Left forelimb (tissue), 1 donor: ENCODE measurements around the gene PKIG.
"Not testable (repeated sequence)": the region's sequence is repeated elsewhere in the genome, so short reads cannot be mapped to it uniquely, and the experiment has no call there.

Experiments
- DNase-seq: peaks from one replicate; pipeline ENCODE4 v3.0.0-alpha.2; 2018; ENCODE audit warnings: low spot score

Gene PKIG

DNA sequence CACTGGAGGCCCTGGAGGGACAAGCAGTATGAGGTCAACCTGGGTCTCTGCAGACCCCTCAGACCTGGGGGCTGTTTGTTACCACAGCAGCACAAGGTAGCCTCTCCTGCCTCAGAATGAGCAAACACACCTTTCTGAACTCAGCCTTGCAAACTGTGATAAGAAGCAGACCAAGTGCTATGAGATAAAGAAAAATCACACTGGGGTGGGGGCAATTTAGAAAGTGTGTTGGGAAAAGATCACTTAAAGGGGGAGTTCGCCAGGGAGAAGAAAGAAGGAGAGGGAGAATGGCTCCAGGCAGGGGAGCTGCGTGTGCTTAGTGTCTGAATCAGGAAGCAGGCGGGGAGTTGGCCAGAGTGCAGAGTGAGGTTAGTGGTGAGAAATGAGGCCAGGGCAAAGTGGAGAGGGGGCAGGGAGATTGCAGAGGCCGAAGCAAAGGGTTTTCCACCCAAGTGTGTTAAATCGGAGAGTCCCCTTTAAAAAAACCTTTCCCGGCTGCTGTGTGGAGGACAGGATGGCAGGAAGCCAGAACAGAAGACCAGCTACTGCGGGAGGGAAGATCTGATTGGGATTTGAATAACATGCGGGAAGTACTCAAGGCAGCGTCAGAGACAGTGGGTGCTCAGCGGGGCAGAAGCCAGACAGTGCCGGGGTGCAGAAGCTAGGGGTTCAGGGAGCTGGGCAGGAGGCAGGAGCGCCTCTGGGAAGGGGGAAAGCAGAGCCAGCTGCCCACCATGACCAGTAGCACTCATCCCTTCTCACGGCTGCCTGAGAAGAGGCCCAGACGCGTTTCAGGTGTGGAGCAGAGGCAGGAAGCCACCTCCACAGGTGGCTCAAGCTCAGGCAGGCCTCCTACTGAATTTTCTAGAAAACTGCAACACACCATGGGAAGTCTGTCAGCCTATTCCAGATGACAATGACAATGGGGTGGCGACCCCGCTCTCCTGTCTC, 60.1 kb downstream of the PKIG start:
- DNase-seq = peak; percentile 73

DNA sequence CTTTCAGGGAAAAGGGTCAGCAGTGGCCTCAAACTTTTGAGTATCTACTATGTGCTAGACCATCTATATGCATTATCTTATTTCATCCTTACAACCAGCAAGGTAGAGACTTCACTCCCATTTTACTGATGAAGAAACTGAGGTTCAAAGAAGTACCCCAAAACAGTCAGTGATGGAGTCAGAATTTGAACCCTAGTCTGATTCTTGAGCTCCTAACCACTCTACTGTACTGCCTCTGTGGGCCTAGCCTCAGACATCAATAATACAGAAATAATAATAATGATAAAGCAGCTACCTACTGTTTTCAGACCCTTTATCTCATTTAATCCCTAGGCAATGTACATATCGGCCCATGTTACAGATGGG, 60.8 kb downstream of the PKIG start:
- no peak for DNase-seq

DNA sequence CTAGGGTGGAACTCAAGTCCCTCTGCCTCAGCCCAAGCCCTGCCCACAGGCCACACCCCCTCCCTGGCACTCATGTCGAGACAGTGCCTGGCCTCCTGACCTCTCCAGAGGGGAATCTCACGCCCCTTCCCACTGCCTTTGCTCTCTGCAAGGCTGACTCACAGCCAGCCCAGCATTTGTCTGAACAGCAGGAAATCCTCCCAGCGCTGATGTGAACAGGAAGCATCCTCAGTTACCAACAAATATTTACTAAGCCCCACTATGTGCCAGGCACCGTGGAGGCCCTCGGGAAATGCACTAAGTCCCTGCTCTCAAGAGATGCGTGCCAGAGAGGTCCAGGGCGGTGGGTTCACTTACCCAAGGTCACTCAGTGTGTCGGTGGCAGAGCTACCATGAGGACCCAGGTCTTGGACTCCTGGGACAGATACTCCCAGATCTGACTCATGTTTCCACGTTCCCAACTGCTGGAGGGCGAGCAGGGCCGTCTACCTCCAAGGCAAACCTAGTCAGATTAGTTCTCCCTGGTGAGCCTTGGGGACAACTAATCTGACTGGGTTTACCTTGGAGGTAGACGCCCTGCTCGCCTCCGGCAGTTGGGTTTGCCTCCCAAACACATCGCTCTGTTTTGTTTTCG, 61.3 kb downstream of the PKIG start:
- no peak for DNase-seq

DNA sequence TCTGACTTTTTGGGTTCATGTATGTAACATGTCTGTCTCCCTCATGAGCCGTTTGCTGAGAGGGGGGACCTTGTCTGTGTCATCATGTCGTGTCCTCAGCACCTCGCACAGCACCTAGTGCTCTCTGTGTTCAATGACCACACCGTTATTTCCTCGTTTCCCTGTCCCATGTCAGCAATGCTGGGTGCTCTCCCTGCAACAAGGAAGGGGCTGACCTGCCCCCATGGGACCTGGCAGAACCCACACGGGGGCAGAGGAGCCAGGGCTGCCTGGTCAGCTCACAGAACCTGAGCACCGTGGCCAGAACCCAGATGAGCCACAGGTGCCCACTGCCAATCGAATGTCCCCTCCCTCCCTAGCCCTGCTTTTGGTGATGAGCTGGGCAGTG, 61.8 kb downstream of the PKIG start:
- no peak for DNase-seq

DNA sequence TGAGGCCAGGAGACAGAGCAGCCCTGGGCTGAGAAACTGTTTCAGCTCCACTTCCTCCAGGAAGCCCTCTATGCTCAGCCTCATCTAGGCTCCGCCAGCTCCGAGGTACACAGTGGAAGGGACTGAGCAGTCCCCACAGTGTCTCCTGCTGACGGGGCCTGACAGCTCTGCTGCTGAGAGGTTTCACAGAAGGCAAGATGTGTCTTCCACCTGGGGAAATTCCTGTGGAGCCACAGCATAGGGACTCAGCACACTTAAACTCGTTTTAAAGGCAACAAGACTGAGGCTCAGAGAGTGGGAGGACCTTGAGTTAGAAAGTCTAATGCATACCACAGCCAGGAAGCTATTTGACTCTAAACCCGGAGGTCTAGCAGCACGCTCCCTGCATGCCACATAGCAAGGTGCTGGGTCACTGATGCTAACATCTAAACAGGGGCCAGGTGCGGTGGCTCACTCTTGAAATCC, 62.3 kb downstream of the PKIG start:
- DNase-seq = no peak

DNA sequence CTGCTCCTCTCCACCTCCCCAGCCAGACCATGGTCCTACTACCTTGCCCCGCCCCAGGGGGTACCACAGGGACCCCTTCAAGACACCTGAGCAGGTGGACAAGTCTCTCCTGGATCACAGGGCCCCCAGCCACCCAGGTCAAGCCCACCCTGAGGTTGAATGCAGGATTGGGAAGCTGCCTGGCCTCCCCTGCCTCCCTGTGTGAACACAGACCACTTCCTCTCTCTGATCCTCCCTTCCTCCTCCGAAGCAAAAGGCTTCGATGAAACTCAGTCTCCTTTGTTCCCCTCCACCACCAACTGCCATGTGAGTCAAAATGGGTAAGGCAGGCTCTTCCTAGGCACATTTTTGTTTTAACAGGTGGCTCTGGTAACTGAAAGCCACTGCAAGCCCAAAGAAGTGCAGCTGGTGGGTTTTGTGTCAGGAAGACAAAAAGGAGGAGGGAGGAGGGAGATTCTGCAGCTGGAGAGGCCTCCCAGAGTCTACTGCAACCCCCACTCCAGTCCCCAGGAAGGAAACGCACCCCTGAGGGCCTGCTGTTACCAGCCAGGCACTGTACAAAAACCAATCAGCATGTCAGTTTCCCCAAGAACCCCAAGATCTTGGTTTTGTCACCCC, 63.8 kb downstream of the PKIG start:
- no peak for DNase-seq

DNA sequence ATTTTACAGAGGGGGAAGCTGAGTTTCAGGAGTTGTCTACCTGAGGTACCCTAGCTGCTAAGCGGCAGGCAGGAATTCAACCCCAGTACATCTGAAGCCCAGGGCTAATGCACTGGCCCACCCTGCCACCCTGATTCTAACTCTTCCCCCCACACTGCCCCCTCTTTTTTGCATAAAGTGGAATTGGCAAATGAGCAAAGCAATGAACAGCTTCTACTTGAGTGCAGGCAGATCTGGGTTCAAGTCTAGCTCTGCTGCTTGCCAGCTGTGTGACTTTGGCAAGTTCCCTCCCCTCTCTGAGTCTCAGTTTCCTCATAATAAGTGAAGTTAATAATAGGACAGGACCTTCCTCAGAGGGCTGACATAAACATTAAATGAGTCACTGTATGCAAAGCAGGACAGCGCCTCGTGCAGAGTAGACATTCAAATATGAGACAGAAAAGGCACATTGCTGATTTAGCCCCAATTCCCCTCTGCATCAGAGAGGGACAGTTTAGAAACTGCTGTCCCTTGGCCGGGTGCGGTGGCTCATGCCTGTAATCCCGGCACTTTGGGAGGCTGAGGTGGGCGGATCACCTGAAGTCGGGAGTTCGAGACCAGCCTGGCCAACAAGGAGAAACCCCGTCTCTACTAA, 64.4 kb downstream of the PKIG start:
- no peak for DNase-seq

DNA sequence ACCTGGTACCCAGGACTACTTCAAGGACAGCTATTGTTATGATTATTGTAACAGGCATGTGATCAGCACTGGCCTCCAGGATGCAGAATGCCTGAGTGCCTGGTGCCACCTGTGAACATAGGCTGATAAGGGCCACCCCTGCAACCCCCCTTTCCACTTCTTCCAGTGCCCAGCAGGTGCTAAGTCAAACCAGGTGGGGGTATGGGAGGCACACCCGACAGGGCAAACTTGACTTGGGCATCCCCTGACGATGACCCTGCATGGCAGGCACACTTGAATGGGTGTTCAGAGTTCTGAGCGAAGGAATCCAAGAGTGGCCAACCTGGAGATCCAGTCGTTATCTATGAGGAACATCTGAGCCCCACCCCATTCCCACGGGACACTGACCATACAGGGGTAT, 65.7 kb downstream of the PKIG start:
- DNase-seq = no peak

DNA sequence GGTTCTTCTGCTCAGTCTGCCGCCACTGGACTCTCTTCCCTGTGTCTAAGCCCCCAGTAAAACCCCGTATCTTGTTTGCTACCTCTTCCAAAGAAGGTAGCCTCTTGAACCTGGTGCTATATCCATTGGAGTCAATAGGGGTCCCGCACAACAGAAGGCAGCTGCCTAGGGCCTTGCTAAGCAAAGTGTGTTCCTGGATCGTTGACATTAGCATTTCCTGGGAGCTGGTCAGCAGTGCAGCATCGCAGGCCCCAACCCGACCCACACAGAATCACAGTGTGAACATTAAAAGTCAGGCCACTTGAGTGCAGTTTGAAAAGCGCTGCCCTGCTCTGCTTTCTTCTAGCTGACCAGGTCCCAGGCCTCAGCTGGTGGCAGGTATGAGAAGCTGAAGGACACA, 66.2 kb downstream of the PKIG start:
- DNase-seq = no peak

DNA sequence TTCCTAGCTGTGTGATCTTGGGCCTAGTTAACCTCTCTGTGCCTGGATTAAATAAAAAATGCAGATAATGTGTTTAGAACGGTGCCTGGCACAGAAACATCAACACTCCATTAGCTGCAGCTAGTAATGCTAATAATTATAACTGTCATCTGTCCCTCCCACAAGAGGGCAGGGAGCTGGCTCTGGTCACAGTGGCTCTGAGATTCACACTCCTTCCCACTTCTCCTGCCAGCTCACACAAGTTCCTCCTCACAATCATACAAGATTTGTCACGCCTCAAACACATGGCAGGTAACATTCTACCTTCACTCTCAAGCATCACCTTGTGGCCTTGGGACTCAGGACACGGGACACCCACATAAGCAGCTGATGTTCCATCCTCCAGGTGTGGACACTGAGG, 66.7 kb downstream of the PKIG start:
- DNase-seq = no peak

DNA sequence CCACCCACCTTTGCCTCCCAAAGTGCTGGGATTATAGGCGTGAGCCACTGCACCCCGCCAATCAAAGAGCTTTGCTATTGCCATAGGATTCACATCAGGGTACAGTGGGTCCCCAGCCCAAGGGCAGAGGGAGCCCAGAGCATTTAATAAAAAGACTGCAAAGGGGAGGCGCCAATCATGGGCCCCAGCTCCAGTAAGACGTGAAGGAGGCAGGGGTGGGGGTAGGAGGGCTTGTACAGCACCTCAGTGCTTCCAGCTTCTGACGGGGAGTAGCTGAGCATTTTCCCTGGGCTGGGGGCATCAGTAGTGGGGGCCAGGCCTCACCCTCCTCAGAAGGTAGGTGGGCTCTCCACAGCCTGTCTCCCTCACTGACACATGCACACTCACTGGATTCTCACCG, 67.6 kb downstream of the PKIG start:
- DNase-seq = no peak

DNA sequence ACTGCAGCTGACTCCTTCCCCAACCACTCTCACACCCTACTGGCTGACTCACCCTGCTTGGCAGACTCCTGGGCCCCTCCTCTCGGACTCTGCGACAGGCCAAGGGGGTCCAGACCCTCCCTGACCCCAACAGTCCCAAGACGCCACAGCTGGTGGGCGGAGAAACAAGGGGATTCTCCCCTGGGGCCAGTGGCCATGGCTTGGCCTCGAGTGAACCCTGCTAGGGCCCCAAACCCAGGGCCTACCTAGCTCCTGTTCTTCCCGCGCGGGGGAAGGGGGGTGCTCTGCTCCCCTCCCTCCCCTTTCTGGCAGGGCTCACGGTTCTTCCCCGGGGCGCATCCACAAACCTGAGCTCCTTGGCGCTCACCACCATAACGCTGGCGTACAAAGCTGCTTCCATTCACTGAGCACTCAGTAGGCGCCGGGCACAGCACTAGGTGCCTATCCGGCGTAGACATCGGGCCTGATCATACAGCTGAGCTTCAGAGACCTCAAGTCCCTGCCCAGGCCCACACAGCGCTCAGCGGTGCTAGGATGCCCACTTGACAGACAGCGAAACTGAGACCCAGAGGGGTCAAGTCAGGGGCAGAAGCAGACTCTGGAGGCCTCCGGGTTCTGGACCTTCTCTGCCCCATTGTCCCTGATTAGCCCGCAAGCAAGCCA, 68.5 kb downstream of the PKIG start:
- no peak for DNase-seq

DNA sequence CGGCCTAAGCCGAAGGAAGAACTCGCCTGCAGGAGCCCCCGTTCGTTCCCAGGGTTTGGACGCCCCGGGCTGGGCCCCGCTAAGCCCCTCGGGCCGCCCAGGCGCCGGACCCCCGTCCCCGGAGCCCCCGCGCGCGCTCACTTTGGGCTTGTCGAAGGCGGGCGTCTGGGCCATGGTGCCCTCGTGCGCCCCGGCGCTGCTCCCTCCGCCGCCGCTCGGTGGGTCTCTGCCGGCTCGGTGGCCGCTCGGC, 69.0 kb downstream of the PKIG start:
- no peak for DNase-seq

DNA sequence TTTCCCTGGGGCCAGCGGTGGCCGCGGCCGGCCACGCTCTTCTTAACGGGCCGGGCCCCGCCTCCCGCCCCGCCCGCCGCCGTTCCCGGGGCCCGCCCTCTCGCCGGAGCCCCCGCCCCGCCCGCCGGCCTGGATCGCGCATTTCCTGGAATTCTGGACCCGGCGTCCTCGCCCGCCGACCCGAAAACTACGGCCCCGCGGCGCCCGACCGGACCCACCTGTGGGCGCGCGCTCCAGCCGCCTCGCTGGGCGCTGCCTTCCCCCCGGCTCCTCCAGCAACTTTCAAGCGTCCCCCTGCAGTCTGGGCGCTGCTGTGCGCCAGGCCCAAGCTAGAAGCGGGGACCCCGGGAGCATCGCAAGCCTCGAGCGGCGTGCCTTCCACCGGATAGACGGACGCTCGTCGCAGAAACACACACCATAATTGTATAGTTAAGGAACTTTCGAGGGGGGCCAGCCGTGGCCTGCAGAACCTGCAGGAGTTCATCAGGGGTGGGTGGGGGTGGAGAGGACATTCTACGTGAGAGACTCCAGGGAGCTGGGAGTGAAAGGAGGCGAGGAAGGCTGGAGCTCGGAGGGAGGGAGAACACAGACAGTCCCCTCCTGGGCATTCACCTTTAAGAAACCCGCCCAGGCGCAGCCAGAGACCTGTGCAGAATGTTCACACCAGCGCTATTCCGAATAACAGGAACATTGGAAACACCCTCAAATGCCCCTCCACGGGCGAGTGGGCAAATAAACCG, 69.5 kb downstream of the PKIG start, which contains the start of gene ADA:
Gene ADA (minus strand): TSS at position 16 of the 740 bp plus-strand sequence. CDS start 92 bp downstream, outside the sequence.
- peak; percentile 75 for DNase-seq

DNA sequence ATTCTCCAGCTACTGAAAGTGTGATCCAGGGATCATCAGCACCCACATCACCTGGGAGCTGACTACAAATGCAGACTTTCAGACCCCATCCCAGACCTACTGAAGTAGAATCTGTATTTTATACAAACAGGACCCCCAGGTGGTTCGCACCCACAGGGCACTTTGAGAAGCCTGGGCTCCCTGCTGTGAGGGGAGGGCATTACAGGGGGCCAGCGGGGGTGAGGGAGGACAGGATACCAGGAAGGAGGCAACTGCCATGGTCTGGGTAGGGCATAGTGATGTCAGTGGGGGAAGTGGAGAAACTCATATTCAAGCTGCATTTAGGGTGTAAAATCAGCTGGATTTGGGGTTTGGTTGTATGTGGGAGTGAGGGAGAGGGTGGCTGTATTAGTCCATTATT, 71.2 kb downstream of the PKIG start:
- DNase-seq = no peak

DNA sequence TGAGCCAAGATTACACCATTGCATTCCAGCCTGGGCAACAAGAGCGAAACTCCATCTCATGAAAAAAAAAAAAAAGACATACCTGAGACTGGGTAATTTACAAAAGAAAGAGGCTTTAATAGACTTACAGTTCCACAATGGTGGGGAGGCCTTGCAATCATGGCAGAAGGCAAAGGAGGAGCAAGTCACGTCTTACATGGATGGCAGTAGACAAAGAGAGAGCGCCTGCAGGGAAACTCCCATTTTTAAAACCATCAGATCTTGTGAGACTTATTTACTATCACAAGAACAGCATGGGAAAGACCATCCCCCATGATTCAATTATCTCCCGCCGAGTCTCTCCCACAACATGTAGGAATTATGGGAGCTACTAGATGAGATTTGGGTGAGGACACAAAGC, 71.8 kb downstream of the PKIG start:
- DNase-seq = not testable (repeated sequence)

DNA sequence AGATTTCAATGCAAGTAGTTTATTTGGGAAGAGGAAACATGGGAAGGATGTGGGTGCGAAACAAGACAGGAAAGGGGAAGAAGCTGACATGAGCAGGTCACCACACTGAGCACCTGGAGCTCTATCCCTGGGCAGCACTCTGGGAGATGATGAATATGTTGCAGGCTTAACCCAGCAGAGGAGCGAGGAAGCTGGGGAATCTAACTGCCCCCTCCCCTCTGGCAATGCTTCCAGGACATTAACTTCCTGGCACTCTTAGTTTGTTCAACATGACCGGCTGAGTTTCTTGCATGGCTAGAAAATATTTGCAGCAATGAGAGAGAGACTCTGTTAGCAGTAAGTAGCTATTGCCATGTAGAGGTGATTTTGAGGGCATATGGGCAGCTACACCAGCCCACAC, 74.1 kb downstream of the PKIG start:
- DNase-seq = no peak

DNA sequence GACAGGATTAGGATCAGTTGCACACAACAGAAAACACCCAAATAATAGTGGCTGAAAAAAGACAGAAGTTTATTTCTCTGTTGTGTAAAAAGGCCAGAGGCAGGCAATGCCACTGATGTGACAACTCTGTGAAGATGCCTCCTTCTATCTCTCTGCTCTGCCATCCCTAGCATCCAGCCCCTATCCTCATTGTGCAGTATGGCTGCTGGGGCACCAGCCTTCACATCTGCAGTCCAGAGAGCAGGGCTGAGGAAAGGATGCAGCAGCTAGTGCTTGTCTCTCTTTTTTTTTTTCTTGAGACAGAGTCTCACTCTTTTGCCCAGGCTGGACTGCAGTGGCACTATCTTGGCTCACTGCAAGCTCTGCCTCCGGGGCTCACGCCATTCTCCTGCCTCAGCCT, 75.5 kb downstream of the PKIG start:
- DNase-seq = no peak

DNA sequence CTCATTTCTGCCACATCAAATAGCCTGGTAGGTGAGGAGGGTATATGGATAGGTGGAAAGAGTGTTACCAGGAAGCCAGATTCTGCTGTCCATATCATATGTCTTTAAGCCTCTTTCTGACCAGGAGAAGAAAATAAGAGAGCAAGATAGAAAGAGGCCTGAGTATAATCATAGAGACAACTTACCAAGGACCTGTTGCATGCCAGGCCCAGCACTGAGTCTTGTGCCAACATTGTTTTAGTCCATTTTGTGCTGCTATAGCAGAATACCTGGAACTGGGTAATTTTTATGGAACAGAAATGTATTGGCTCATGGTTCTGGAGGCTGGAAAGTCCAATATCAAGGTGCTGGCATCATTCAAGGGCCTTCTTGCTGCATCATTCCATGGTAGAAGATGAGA, 76.4 kb downstream of the PKIG start:
- no peak for DNase-seq

DNA sequence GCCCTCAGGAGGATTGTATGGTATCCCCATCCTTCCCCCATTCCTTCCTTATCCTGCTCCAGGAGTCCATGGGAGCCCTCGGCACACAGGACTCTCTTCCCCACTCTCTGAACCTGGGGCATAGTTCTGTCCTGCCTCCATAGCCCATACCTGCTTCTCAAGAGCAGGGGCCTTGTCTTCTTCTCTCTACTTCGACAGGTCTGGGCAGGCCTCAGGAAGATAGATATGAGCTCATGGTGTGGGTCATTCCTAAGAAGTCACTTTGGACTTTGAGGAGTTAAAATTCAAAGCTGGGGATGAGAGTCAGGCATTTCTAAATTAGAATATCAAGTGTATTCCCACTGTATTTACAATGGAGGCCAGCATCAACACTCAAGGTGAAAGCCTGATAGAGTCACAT, 77.6 kb downstream of the PKIG start:
- DNase-seq = no peak

DNA sequence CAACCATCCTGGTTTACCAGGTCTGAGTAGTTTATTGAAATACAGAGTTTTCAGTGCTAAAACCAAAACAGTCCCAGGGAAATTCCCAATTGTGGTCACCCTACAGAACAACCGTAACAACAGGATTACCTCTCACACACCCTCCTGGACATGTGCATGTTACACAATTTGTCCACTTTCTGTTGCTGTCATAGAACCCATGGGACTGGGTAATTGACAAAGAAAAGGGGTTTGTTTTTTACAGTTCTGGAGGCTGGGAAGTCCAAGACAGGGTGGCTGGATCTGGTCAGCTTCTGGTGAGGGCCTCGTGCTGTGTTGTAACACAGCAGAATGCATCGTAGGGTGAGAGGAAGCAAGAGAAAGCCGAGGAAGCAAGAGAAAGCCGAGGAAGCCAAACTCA, 78.2 kb downstream of the PKIG start:
- no peak for DNase-seq

DNA sequence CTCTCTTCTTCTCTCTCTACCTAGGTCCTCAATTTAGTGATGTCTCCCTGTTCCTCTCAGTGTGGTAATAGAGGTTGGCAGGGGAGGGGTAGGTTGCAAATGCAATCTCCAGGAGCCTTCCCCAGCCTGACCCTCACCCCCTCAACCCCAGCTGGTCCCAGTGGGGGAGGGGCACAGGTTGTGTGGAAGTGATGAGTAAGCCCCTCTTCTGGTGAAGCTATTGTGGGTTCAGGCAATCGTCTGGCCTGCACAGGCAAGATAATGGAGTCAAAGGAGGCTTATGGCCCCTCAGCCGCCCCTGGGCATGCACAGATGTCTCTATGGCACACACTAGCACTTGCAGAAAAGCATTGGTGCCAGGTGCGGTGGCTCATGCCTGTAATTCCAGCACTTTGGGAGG, 79.9 kb downstream of the PKIG start:
- DNase-seq = no peak
